Measurements from ENCODE around the gene METAP2. TPM values are rescaled to one million over a fixed set of nuclear protein-coding genes. Genes with fewer than 3 reads are reported as not detected.

METAP2 gene
- total and polyA plus RNA-seq, 2 donors (not counting 3 experiments of a cell fraction or from before 2014, with no cell fraction given): 28.5 to 105 TPM

GRCh38 chr12:95551305-95551704, 77.4 kb downstream of the METAP2 start, which contains the start of gene USP44:
Gene USP44 (minus strand): TSS chr12:95551476. CDS start chr12:95534256, 17,220 bp downstream.
- Histone ChIP-seq H2AFZ (ENCODE audit: low read depth, low read length) (no peak within 1 kb of the TSS), H3K27ac (ENCODE audit: insufficient read depth, low read depth, low read length) (no peak within 1 kb of the TSS), H3K36me3 (ENCODE audit: control insufficient read depth in 2 of 2, extremely low read depth in 1 of 2, insufficient read depth in 2 of 2, low read length in 2 of 2) (no peaks in the 10 kb centered on the region), H3K9ac (replicated peaks; ENCODE audit: extremely low read depth, insufficient read depth, low read length) (no peak within 1 kb of the TSS), H4K20me1 (replicated peaks; ENCODE audit: control insufficient read depth, extremely low read depth, insufficient read depth, low read length) (no peaks in the 10 kb centered on the region), H3K4me3 (replicated peaks in 1 of 3; ENCODE audit: insufficient read depth in 1 of 3, low read depth in 1 of 3, low read length in 3 of 3) (no peak within 1 kb of the TSS), H3K9me1 (replicated peaks; ENCODE audit: control insufficient read depth, extremely low read depth, insufficient read depth, low read length) (no peaks in the 10 kb centered on the region), H3K27me3 (ENCODE audit: control insufficient read depth in 2 of 2, insufficient read depth in 2 of 2, low read length in 2 of 2) (peaks cover 9 to 14% of the 10 kb centered on the region in 2 experiments), H3K4me2 (ENCODE audit: insufficient read depth, low read length) (no peak within 1 kb of the TSS), H3K79me2 (ENCODE audit: control insufficient read depth, insufficient read depth, low read length) (no peaks in the 10 kb centered on the region), H3K4me1 (ENCODE audit: control insufficient read depth, extremely low read depth, insufficient read depth, low read length) (peaks cover 11% of the 10 kb centered on the region), H3K9me3 (replicated peaks; ENCODE audit: control insufficient read depth, insufficient read depth, low read length) (peaks cover 2% of the 10 kb centered on the region)
- TF ChIP-seq FOS (IDR thresholded peaks at IDR 0.05; ENCODE audit: borderline replicate concordance, insufficient read depth, low read length): no peak
- intact Hi-C loops (cut with micrococcal nuclease): no loop called here
- DNase-seq (ENCODE audit: low read depth, low spot score): no peak
- no TSS peak for BruUV-seq (replicated peaks)
- no peak for FAIRE-seq
- dilution Hi-C loops (cut with MboI; ENCODE audit: extremely low pct_ligation_motif_present, low sequenced_read_pairs): no loop called here
- ChIA-PET CTCF (interaction anchor here (1.0 kb wide), 1 partner anchor 22 kb away, joined by 3 read pairs; no protein-coding TSS in a partner anchor), POLR2A (no interaction called here)

DNA sequence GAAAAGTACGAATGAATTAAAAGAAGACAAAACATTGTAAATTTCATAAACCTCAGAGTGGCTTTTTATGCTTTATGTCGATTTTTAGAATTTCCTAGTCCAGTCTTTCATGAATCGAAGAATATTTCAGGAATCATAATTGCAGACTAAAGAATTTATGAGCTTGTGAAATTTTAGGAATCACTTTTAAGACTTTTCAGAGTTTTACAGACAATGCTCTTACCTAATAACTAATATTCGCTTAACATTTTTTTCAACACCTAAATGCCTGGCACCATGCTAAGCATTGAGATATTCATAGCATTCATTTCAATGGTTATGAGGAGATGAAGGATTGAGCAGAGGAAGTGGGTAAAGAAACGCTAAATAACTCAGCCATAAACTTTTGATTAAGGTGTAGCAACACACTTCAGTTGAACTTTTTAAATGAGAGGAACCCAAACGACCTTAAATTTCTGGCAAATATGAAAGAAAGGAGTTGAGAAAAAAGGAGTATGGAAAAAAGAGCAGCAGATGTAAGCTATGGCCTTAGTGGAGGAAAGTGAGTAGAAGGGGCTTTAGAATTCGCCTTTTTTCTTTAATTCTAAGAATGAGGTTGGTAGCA, 78.1 kb downstream of the METAP2 start:
- Histone ChIP-seq H3K4me1 (ENCODE audit: control insufficient read depth, extremely low read depth, insufficient read depth, low read length) (peaks cover 11% of the 10 kb centered on the region), H3K9me3 (replicated peaks; ENCODE audit: control insufficient read depth, insufficient read depth, low read length) (peaks cover 2% of the 10 kb centered on the region), H3K27me3 (ENCODE audit: control insufficient read depth in 2 of 2, insufficient read depth in 2 of 2, low read length in 2 of 2) (peaks cover 9 to 14% of the 10 kb centered on the region in 2 experiments), H3K36me3 (ENCODE audit: control insufficient read depth in 2 of 2, extremely low read depth in 1 of 2, insufficient read depth in 2 of 2, low read length in 2 of 2) (no peaks in the 10 kb centered on the region), H3K27ac (ENCODE audit: insufficient read depth, low read depth, low read length) (no peak overlapping the region), H2AFZ (ENCODE audit: low read depth, low read length) (no peak overlapping the region), H3K9me1 (replicated peaks; ENCODE audit: control insufficient read depth, extremely low read depth, insufficient read depth, low read length) (no peaks in the 10 kb centered on the region), H3K79me2 (ENCODE audit: control insufficient read depth, insufficient read depth, low read length) (no peaks in the 10 kb centered on the region), H3K4me3 (replicated peaks in 1 of 3; ENCODE audit: insufficient read depth in 1 of 3, low read depth in 1 of 3, low read length in 3 of 3) (no peak overlapping the region), H3K4me2 (ENCODE audit: insufficient read depth, low read length) (no peak overlapping the region), H3K9ac (replicated peaks; ENCODE audit: extremely low read depth, insufficient read depth, low read length) (no peak overlapping the region), H4K20me1 (replicated peaks; ENCODE audit: control insufficient read depth, extremely low read depth, insufficient read depth, low read length) (no peaks in the 10 kb centered on the region)
- TF ChIP-seq MYC (IDR thresholded peaks at IDR 0.05; ENCODE audit: low read depth, low read length): no peak
- TF ChIP-seq EZH2 (IDR thresholded peaks at IDR 0.05; ENCODE audit: borderline replicate concordance, low read depth, low read length, severe bottlenecking): peak; percentile 16
- no peak for DNase-seq (ENCODE audit: low read depth, low spot score)
- BruUV-seq (replicated peaks): no TSS peak
- FAIRE-seq: no peak
- dilution Hi-C loops (cut with MboI; ENCODE audit: extremely low pct_ligation_motif_present, low sequenced_read_pairs): no loop called here
- ChIA-PET CTCF (no interaction called here), POLR2A (no interaction called here)
- intact Hi-C loops (cut with micrococcal nuclease): no loop called here

All from endothelial cell of umbilical vein (primary cell).